GF-D8 (cell line): ENCODE measurements around the gene DNPEP.
A peak's percentile ranks its signal among the peaks of the same experiment; 100 is the strongest.
"Not testable (repeated sequence)": the region's sequence is repeated elsewhere in the genome, so short reads cannot be mapped to it uniquely, and the experiment has no call there.

Source experiments
- DNase-seq: peaks from one replicate; lab custom pipeline; 2025; lab: John Stamatoyannopoulos, UW

The DNPEP gene

DNA sequence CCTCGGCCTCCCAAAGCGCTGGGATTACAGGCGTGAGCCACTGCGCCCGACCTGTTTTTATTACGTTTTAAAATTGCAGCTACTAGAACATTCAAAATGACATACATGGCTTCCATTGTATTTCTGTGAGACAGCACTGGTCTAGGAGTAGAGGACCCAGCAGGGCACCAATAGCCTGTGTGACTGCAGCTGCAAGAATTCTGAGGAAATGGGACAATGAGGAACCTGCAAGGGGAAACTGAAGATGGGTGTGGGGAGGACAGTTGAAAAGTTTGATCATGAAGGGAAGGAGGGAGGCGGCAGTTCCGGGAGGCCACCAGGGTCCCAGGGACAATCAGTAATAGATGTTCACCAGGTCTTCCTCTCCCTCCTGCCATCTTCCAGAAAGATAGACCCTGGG is 13.9 kb upstream of the DNPEP start:
- no peak for DNase-seq

GRCh38 chr2:219400562-219400961 is 12.8 kb upstream of the DNPEP start:
- no peak for DNase-seq

DNA sequence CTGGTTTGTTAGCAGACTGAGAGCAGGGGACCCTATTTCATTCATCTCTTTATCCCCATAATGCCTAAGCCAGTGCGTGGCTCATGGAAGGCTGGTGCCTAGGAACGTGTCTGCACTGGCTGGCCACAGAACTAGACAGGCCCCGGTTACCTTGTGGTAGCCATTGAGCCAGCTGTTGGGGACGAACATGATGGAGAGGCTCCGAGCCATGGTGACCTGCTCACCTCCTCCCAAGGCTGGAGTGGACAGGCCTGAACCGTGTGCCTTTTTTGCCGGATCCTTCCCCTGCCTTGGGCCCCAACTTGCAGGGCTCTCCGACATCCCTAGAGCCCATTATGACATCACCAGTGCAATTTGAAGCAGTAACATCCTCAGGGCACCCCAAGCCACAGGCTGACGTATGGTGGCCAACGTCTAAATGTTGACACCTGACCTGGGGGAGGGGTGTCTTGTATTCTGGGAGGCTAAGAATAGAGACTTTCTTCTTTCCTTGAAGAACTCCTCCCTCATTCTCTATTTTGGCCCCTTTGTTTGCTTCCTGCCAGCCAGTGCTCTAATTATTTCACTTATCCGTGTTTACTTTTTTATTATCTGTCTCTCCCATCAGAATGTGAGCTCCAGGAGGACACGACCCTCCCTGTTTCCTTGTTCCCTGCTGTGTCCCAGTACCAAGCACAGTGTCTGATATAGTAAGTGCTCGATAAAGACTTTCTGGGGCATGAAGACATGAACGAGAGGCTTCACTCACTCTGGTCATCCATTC is 12.2 kb upstream of the DNPEP start:
- DNase-seq, result no peak

GRCh38 chr2:219398721-219399363 is 11.1 kb upstream of the DNPEP start:
- no peak for DNase-seq

DNA sequence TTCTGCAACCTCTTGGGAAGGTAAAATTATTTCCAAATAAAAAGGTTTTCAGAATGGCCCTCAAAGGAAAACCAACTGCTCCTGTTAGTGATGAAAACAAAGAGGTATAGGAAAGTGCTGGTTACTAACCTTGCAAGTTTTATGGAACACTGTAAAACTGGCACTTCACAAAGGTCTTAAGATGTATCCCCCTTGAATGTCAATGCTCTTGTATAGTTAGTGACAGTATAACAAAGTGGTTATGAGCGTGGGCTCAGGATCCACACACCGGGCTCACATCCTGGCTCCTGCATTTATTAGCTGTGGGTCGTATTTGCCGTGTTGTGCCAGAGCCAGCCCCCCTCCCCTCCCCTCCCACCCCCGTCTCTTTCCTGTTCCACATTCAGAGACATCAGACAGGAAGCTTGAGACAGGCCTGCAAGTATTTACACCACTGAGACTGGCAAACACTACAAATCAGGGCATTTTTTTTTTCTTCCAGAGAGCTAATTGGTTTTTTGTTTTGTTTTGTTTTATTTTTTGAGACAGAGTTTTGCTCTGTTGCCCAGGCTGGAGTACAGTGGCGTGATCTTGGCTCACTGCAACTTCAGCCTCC is 9.2 kb upstream of the DNPEP start:
- DNase-seq, result no peak

- DNase-seq, result no peak
These were observed 7.9 kb upstream of the DNPEP start for GRCh38 chr2:219395609-219396008.

DNA sequence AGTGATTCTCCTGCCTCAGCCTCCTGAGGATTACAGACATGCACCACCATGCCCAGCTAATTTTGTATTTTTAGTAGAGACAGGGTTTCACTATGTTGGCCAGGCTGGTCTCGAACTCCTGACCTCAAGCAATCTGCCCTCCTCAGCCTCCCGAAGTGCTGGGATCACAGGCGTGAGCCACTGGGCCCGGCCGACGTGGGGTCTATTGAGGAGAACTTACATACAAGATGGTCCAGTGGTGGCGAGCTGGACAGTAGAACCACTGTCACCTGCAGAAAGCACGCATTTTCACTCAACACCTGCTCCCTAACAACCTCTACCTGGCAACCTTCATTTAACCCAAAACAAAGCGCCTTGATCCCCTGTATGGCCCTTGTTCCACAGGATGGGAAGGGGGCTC is 7.3 kb upstream of the DNPEP start:
- DNase-seq, result not testable (repeated sequence)

DNA sequence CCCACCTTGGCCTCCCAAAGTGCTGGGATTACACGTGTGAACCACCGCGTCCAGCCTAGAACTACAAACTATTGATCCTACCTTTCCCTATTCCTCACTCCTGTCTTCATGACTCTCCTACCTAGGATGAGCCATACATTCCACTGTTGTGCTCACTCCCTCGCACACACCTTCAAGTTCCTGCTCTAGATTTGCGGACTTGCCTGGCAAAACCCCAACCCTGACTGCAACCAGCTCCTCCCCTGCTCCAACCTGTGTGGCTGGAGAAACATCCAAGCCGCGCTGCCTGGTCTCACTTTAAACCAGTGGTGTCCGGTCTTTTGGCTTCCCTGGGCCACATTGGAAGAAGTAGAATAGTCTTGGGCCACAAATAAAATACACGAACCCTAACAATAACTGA is 5.0 kb upstream of the DNPEP start:
- no peak for DNase-seq

- no peak for DNase-seq
These were observed 1.1 kb upstream of the DNPEP start for GRCh38 chr2:219388907-219389156.

- DNase-seq, result peak; percentile 77
These were observed 602 bp upstream of the DNPEP start for GRCh38 chr2:219388121-219388906.

DNA sequence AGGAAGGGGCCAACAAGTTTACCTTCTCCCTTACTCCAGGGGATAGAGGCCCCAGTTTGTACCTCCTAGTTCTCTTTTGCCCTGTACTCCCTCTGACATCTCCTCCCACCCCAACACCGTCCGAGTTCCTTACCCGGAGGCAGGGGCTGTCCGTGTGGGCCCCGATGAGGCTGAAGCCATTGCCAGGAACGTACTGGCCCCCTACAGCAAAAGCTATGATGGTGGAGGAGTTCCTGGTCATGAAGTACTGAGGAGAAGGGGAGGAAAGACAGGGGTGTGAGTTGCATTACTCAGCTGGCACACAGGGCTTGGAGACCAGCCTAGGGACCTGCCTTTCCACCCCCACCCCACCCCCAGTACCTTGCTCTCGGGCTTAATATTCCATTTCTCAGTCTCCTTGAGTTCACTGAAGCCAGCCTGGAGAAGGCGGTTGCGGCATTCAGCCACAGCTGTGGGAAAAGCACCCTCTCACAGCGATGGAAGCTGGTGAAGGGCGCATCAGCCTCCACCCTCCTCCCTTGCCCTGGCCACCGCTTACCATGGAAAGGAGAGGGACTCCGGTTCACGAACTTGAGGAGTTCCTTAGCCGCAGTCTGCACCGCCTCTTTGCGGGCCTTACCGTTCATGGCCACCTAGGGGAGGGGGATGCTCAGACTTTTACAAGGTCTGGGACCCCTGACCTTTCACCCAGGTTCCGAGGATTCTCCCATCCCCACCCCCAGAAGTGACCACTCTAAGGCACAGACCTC is 1.0 kb downstream of the DNPEP start:
- DNase-seq, result no peak

DNA sequence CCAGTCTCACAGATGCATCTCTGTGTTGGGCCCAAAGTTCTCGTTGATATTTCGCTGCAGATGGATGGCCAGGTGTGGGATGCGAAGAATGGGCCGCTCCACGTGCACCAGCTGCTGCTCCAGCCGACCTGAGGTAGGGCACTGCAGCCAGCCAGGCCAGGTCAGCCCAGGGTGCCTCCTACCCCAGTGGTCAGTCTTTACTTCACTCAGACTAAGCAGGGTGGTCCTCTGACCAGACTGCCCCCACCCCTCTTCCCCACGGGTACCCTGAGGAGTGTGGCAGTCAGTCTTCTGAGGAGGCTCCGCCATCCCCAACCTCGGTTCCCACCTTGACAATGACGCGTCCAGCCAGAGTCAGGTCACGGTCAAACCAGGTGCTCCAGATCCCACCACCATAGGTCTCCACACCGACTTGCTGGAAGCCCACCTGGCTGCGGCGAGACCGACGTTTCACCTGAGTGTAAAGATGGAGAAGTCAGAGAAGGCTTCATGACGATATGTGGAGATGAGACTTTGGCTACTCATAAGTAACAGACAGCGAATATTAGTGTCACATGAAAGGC is 1.7 kb downstream of the DNPEP start:
- DNase-seq, result no peak

- DNase-seq, result no peak
These were observed 2.9 kb downstream of the DNPEP start for GRCh38 chr2:219384859-219385258.

- DNase-seq, result no peak
These were observed 3.5 kb downstream of the DNPEP start for GRCh38 chr2:219384083-219384713.

DNA sequence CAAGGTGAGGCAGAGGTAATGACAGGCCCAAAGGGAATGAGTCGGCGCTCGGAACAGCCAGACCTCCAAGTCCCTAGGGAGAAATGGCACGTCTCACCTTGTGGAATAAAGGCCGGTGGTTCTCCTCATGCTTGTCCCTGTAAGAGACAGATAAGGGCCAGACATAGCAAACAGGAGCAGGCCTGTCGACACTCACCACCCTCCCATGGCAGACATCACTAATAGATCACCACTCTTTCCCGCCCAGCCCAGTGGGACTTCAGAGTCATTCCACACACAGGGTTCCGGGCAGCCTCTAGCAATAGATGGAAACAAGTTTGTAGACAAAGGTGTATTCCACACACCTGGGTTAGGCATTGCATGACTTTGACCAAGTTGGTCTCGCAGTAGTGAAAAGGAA is 6.3 kb downstream of the DNPEP start:
- no peak for DNase-seq

DNA sequence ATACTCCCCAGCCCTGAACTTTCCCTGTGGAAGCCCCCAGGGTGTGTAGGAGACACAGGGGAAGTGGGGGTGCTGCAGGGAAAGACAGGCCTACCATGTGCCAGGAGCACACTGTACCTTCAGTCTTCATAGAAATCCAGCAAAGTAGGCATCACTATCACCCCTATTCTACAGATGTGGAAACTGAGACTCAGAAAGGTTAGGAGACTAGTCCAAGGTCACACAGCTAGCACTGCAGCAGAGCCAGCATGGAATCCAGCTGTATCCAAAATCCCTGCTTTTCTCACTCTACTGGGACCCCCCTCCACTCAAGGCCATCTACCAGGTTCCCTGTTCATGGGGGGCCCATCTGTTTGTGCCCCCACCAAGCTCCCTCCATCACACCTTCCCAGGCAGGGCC is 6.8 kb downstream of the DNPEP start:
- no peak for DNase-seq

- no peak for DNase-seq
These were observed 9.4 kb downstream of the DNPEP start for GRCh38 chr2:219378163-219378851.

DNA sequence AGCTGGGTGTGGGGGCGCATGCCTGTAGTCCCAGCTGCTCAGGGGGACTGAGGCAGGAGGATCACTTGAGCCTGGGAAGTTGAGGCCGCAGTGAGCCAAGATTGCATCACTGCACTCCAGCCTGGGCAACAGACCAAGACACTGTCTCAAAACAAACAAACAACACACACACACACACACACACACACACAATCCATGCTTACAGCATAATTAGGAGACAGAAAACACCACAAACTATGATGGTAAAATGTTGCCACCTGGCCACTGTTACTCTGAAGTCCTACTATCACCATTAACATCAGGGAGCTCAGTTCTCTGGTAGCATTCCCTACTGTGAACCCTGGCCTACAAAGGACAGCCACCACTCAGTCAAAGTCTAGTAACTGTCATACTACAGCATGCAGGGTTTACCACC is 18.3 kb downstream of the DNPEP start:
- DNase-seq, result no peak

DNA sequence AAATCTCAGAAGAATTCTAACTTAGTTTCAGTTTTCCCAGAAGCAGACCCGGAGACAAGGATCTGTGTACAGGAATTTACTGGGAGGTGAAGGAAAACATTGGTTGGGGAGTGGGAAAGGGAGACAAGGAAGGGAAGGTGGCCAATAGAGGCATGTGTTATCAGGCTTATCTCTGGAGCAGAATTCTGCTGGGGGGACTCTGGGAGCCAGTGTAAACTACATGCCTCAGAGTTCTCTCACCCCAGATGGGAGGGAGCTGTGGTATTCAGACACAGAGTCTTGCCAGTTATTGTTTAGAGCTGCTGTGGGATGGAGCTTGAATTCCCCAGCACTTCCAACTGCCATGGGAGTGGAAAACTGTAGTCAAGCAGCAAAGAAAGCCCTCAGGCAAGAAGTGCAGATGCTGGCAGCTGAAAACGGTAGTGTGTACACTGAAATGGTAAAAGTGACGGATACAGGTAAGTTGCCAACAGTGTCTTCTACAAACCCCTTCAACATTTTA is 19.0 kb downstream of the DNPEP start:
- no peak for DNase-seq

DNA sequence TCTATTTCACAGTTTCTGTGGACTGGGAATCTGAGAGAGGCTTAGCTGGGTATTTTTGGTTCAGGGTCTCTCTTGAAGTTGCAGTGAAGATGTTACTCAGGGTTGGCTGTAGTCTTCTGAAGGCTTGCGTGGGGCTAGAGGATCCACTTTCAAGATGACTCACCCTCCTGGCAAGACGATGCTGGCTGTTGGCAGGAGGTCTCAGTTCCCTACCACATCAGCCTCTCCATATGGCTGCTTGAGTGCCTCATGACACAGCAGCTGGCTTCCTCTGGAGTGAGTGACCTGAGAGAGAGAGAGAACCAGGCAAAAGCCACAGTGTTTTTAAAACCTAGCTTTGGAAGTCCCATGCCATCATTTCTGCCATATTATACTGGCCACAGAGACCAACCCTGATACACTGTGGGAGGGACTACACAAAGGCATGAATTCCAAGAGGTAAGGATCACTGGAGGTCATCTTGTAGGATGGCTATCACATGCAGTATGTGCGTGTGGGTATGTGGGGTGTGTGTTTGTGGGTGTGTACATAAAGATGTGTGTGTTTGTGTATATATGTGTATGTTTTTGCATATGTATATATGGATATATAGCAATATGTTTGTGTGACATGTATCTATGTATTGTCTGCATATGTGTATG is 25.1 kb downstream of the DNPEP start:
- no peak for DNase-seq
